ENCODE results near the gene KIF3B. TPM values are rescaled to one million over a fixed set of nuclear protein-coding genes. Genes with fewer than 3 reads are reported as not detected.
A peak's percentile ranks its signal among the peaks of the same experiment; 100 is the strongest.

The KIF3B gene
- total RNA-seq, 1 donor from 2014 or later, result 55.3 TPM

GRCh38 chr20:32278199-32278643 is 770 bp downstream of the KIF3B start:
- Mint-ChIP-seq H3K27ac (ENCODE audit: unreplicated experiment) (no peak overlapping the region), H3K36me3 (ENCODE audit: unreplicated experiment) (no peaks in the 10 kb centered on the region)

GRCh38 chr20:32281711-32282110 is 4.3 kb downstream of the KIF3B start:
- Mint-ChIP-seq H3K9me3 (ENCODE audit: unreplicated experiment) (peaks cover 10% of the 10 kb centered on the region), H3K4me3 (ENCODE audit: unreplicated experiment) (no peak overlapping the region), H3K27ac (ENCODE audit: unreplicated experiment) (no peak overlapping the region)

More at GRCh38 chr20:32278199-32278643, 770 bp downstream of the KIF3B start:
- DNase-seq, result no peak
- H3K27me3 Mint-ChIP-seq (ENCODE audit: unreplicated experiment), result peaks cover 2% of the 10 kb centered on the region
- peaks cover 11% of the 10 kb centered on the region for H3K4me1 Mint-ChIP-seq (ENCODE audit: low read depth, unreplicated experiment)
- peaks cover 15% of the 10 kb centered on the region for H3K9me3 Mint-ChIP-seq (ENCODE audit: unreplicated experiment)
- TF ChIP-seq CTCF (IDR thresholded peaks at IDR 0.05; ENCODE audit: partially characterized antibody, unreplicated experiment), result no peak
- peak overlapping the region; percentile 94 for H3K4me3 Mint-ChIP-seq (ENCODE audit: unreplicated experiment)

GRCh38 chr20:32282461-32282860 is 5.0 kb downstream of the KIF3B start:
- no peak overlapping the region for H3K27ac Mint-ChIP-seq (ENCODE audit: unreplicated experiment)

More at GRCh38 chr20:32281711-32282110, 4.3 kb downstream of the KIF3B start:
- TF ChIP-seq CTCF (IDR thresholded peaks at IDR 0.05; ENCODE audit: partially characterized antibody, unreplicated experiment), result no peak
- Mint-ChIP-seq H3K36me3 (ENCODE audit: unreplicated experiment) (no peaks in the 10 kb centered on the region), H3K4me1 (ENCODE audit: low read depth, unreplicated experiment) (peaks cover 13% of the 10 kb centered on the region), H3K27me3 (ENCODE audit: unreplicated experiment) (peaks cover 2% of the 10 kb centered on the region)
- no peak for DNase-seq

GRCh38 chr20:32285082-32285620 is 7.7 kb downstream of the KIF3B start:
- no peak for DNase-seq
- H3K27me3 Mint-ChIP-seq (ENCODE audit: unreplicated experiment), result no peaks in the 10 kb centered on the region
- H3K4me3 Mint-ChIP-seq (ENCODE audit: unreplicated experiment), result no peak overlapping the region
- H3K36me3 Mint-ChIP-seq (ENCODE audit: unreplicated experiment), result no peaks in the 10 kb centered on the region
- no peak overlapping the region for H3K27ac Mint-ChIP-seq (ENCODE audit: unreplicated experiment)
- no peak for TF ChIP-seq CTCF (IDR thresholded peaks at IDR 0.05; ENCODE audit: partially characterized antibody, unreplicated experiment)
- H3K9me3 Mint-ChIP-seq (ENCODE audit: unreplicated experiment), result no peaks in the 10 kb centered on the region
- H3K4me1 Mint-ChIP-seq (ENCODE audit: low read depth, unreplicated experiment), result peaks cover 6% of the 10 kb centered on the region

More at GRCh38 chr20:32282461-32282860, 5.0 kb downstream of the KIF3B start:
- Mint-ChIP-seq H3K27me3 (ENCODE audit: unreplicated experiment) (peaks cover 2% of the 10 kb centered on the region), H3K36me3 (ENCODE audit: unreplicated experiment) (no peaks in the 10 kb centered on the region), H3K4me3 (ENCODE audit: unreplicated experiment) (no peak overlapping the region), H3K9me3 (ENCODE audit: unreplicated experiment) (peaks cover 5% of the 10 kb centered on the region), H3K4me1 (ENCODE audit: low read depth, unreplicated experiment) (peaks cover 10% of the 10 kb centered on the region)
- DNase-seq, result no peak
- TF ChIP-seq CTCF (IDR thresholded peaks at IDR 0.05; ENCODE audit: partially characterized antibody, unreplicated experiment), result no peak

GRCh38 chr20:32285621-32286371 is 8.3 kb downstream of the KIF3B start:
- Mint-ChIP-seq H3K9me3 (ENCODE audit: unreplicated experiment) (no peaks in the 10 kb centered on the region), H3K4me3 (ENCODE audit: unreplicated experiment) (no peak overlapping the region), H3K36me3 (ENCODE audit: unreplicated experiment) (no peaks in the 10 kb centered on the region), H3K27me3 (ENCODE audit: unreplicated experiment) (no peaks in the 10 kb centered on the region), H3K4me1 (ENCODE audit: low read depth, unreplicated experiment) (peaks cover 6% of the 10 kb centered on the region), H3K27ac (ENCODE audit: unreplicated experiment) (no peak overlapping the region)
- DNase-seq, result no peak
- no peak for TF ChIP-seq CTCF (IDR thresholded peaks at IDR 0.05; ENCODE audit: partially characterized antibody, unreplicated experiment)
